Measurements from ENCODE around the gene AP2A1. TPM values are rescaled to one million over a fixed set of nuclear protein-coding genes. Genes with fewer than 3 reads are reported as not detected.

The AP2A1 gene
- total RNA-seq, 1 experiment from 2014 or later = 72.1 TPM

DNA sequence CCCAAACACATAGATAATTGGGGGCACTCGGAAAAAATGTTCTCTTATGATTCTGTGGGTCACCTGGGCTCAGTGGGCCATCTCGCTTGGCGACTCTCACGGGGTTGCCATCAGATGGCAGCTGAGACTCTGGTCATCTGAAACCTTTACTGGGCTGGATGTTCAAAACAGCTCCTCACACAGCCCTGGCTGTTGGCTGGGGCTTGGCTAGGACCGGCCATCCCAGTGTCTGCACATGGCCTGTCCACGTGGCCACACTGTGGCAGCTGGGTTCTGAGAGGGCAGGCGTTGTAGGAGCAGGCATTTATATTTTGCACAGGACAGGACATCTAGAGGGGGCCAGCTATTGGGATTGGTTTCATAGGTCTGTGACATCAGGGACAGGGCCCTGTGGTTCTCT, 66.8 kb downstream of the AP2A1 start:
- DNase-seq (ENCODE audit: low read depth, low spot score) (no peak), ATAC-seq (no peak)
- intact Hi-C loops (cut with micrococcal nuclease; ENCODE audit: unreplicated experiment) (no loop called here), in situ Hi-C loops (cut with HindIII; ENCODE audit: low pct_unique_long_range_greater_than_20kb, low sequenced_read_pairs) (no loop called here)
- BruUV-seq (replicated peaks) = no TSS peak
- H3K27ac ChIP-seq (ENCODE audit: low read length) = no peak overlapping the region
- H3K9me3 ChIP-seq (ENCODE audit: control insufficient read depth, insufficient read depth, low read depth, low read length) = no peaks in the 10 kb centered on the region
- POLR2A ChIA-PET = no interaction called here
- no peaks in the 10 kb centered on the region for H3K4me1 ChIP-seq (ENCODE audit: control insufficient read depth, insufficient read depth, low read length)
- TF ChIP-seq, protein P1, sequence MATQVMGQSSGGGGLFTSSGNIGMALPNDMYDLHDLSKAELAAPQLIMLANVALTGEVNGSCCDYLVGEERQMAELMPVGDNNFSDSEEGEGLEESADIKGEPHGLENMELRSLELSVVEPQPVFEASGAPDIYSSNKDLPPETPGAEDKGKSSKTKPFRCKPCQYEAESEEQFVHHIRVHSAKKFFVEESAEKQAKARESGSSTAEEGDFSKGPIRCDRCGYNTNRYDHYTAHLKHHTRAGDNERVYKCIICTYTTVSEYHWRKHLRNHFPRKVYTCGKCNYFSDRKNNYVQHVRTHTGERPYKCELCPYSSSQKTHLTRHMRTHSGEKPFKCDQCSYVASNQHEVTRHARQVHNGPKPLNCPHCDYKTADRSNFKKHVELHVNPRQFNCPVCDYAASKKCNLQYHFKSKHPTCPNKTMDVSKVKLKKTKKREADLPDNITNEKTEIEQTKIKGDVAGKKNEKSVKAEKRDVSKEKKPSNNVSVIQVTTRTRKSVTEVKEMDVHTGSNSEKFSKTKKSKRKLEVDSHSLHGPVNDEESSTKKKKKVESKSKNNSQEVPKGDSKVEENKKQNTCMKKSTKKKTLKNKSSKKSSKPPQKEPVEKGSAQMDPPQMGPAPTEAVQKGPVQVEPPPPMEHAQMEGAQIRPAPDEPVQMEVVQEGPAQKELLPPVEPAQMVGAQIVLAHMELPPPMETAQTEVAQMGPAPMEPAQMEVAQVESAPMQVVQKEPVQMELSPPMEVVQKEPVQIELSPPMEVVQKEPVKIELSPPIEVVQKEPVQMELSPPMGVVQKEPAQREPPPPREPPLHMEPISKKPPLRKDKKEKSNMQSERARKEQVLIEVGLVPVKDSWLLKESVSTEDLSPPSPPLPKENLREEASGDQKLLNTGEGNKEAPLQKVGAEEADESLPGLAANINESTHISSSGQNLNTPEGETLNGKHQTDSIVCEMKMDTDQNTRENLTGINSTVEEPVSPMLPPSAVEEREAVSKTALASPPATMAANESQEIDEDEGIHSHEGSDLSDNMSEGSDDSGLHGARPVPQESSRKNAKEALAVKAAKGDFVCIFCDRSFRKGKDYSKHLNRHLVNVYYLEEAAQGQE (IDR thresholded peaks at IDR 0.05; ENCODE audit: insufficient read depth in 1 of 2, low read depth in 2 of 2, low read length in 1 of 2) = no peak
- TF ChIP-seq, protein P2, sequence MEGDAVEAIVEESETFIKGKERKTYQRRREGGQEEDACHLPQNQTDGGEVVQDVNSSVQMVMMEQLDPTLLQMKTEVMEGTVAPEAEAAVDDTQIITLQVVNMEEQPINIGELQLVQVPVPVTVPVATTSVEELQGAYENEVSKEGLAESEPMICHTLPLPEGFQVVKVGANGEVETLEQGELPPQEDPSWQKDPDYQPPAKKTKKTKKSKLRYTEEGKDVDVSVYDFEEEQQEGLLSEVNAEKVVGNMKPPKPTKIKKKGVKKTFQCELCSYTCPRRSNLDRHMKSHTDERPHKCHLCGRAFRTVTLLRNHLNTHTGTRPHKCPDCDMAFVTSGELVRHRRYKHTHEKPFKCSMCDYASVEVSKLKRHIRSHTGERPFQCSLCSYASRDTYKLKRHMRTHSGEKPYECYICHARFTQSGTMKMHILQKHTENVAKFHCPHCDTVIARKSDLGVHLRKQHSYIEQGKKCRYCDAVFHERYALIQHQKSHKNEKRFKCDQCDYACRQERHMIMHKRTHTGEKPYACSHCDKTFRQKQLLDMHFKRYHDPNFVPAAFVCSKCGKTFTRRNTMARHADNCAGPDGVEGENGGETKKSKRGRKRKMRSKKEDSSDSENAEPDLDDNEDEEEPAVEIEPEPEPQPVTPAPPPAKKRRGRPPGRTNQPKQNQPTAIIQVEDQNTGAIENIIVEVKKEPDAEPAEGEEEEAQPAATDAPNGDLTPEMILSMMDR (IDR thresholded peaks at IDR 0.05) = no peak
- TF ChIP-seq POLR2AphosphoS5 (IDR thresholded peaks at IDR 0.05; ENCODE audit: low read depth, low read length) (no peak), TCF7L2 (IDR thresholded peaks at IDR 0.05; ENCODE audit: low read depth, low read length) (no peak), SIN3A (IDR thresholded peaks at IDR 0.05; ENCODE audit: borderline replicate concordance, insufficient read depth, low read depth, low read length) (no peak)
- H3K4me3 ChIP-seq (ENCODE audit: low read depth in 2 of 2, low read length in 2 of 2) = no peak overlapping the region
- no peaks in the 10 kb centered on the region; the same call in 1 of the 2 replicates for H3K36me3 ChIP-seq (ENCODE audit: control insufficient read depth, insufficient read depth, low read length)
- no peaks in the 10 kb centered on the region for H3K27me3 ChIP-seq (ENCODE audit: control insufficient read depth, insufficient read depth, low read length)
- CTCF ChIA-PET = no interaction called here

- Histone ChIP-seq H3K27ac (ENCODE audit: low read length) (no peak overlapping the region), H3K4me1 (ENCODE audit: control insufficient read depth, insufficient read depth, low read length) (no peaks in the 10 kb centered on the region), H3K27me3 (ENCODE audit: control insufficient read depth, insufficient read depth, low read length) (no peaks in the 10 kb centered on the region), H3K9me3 (ENCODE audit: control insufficient read depth, insufficient read depth, low read depth, low read length) (no peaks in the 10 kb centered on the region), H3K36me3 (ENCODE audit: control insufficient read depth, insufficient read depth, low read length) (no peaks in the 10 kb centered on the region; the same call in none of the 2 replicates), H3K4me3 (ENCODE audit: low read depth in 2 of 2, low read length in 2 of 2) (no peak overlapping the region)
- DNase-seq (ENCODE audit: low read depth, low spot score) = no peak
- ChIA-PET CTCF (no interaction called here), POLR2A (no interaction called here)
- TF ChIP-seq POLR2AphosphoS5 (IDR thresholded peaks at IDR 0.05; ENCODE audit: low read depth, low read length) = no peak
- TF ChIP-seq, protein P1 (IDR thresholded peaks at IDR 0.05; ENCODE audit: insufficient read depth in 1 of 2, low read depth in 2 of 2, low read length in 1 of 2) = no peak
- no peak for TF ChIP-seq TCF7L2 (IDR thresholded peaks at IDR 0.05; ENCODE audit: low read depth, low read length)
- no peak for TF ChIP-seq SIN3A (IDR thresholded peaks at IDR 0.05; ENCODE audit: borderline replicate concordance, insufficient read depth, low read depth, low read length)
- TF ChIP-seq, protein P2 (IDR thresholded peaks at IDR 0.05) = no peak
- intact Hi-C loops (cut with micrococcal nuclease; ENCODE audit: unreplicated experiment) = no loop called here
- no peak for ATAC-seq
- in situ Hi-C loops (cut with HindIII; ENCODE audit: low pct_unique_long_range_greater_than_20kb, low sequenced_read_pairs) = no loop called here
- BruUV-seq (replicated peaks) = no TSS peak
These were observed 68.8 kb downstream of the AP2A1 start for GRCh38 chr19:49835562-49835961.

Data from Panc1 (cell line).